Mesenchymal stem cell (in vitro differentiated cells and primary cell): ENCODE measurements around the gene ANO10.

Experiments
- DNase-seq: peaks from one replicate; pipeline ENCODE4 v3.0.0-alpha.2; 2013
- H2AFZ ChIP-seq: one replicate; pipeline ENCODE4 v1.6.1; 2013; ENCODE audit warnings: low read depth, mild to moderate bottlenecking, control low read depth, inconsistent platforms, low read length, moderate library complexity
- H2AK5ac ChIP-seq: 2 replicates; pipeline ENCODE4 v1.6.1; 2013; ENCODE audit warnings: low read length, moderate library complexity, mild to moderate bottlenecking, inconsistent platforms; ENCODE audit not compliant: severe bottlenecking
- H2BK120ac ChIP-seq: one replicate; pipeline ENCODE4 v1.6.1; 2013; ENCODE audit warnings: low read depth, mild to moderate bottlenecking, inconsistent platforms, low read length, moderate library complexity
- H2BK12ac ChIP-seq, 2 experiments: one replicate each; pipeline ENCODE4 v1.6.1; 2013; ENCODE audit warnings: inconsistent platforms in 2 of 2, low read length in 2 of 2, mild to moderate bottlenecking in 2 of 2, moderate library complexity in 2 of 2, control low read depth in 1 of 2
- H2BK15ac ChIP-seq: one replicate; pipeline ENCODE4 v1.6.1; 2013; ENCODE audit warnings: mild to moderate bottlenecking, low read depth, inconsistent platforms; ENCODE audit not compliant: poor library complexity, severe bottlenecking
- H2BK5ac ChIP-seq: 2 replicates; pipeline ENCODE4 v1.6.1; 2013; ENCODE audit warnings: low read depth, mild to moderate bottlenecking, low read length, control low read depth, inconsistent platforms; ENCODE audit not compliant: poor library complexity, severe bottlenecking
- H3K14ac ChIP-seq, 2 experiments: one replicate each; pipeline ENCODE4 v1.6.1; 2013; ENCODE audit warnings: inconsistent platforms in 2 of 2, low read length in 2 of 2, control low read depth in 1 of 2, mild to moderate bottlenecking in 1 of 2, moderate library complexity in 1 of 2
- H3K18ac ChIP-seq, 2 experiments: one replicate each; pipeline ENCODE4 v1.6.1; 2013; ENCODE audit warnings: inconsistent platforms in 2 of 2, low read length in 2 of 2, control low read depth in 1 of 2, low read depth in 1 of 2, mild to moderate bottlenecking in 1 of 2
- H3K23ac ChIP-seq, 2 experiments: one replicate each; pipeline ENCODE4 v1.6.1; 2013; ENCODE audit warnings: inconsistent platforms in 2 of 2, low read length in 2 of 2, mild to moderate bottlenecking in 2 of 2, moderate library complexity in 2 of 2, control low read depth in 1 of 2
- H3K27ac ChIP-seq: 2 replicates; pipeline ENCODE4 v1.5.1; 2013; ENCODE audit warnings: mild to moderate bottlenecking, moderate library complexity, low read length, control low read depth, inconsistent platforms; ENCODE audit not compliant: poor library complexity, severe bottlenecking
- H3K27me3 ChIP-seq, 2 experiments: 2 replicates each; pipeline versions ENCODE4 v1.6.1 to v1.7.0; 2013; ENCODE audit warnings: low read length in 2 of 2, mild to moderate bottlenecking in 2 of 2, moderate library complexity in 2 of 2, control low read depth in 1 of 2, inconsistent platforms in 1 of 2; ENCODE audit not compliant: control insufficient read depth in 1 of 2, insufficient read depth in 1 of 2
- H3K36me3 ChIP-seq, 2 experiments: 2 replicates each; pipeline versions ENCODE4 v1.6.1 to v1.7.0; 2013; ENCODE audit warnings: low read length in 2 of 2, control low read depth in 1 of 2, inconsistent platforms in 1 of 2, low read depth in 1 of 2, mild to moderate bottlenecking in 1 of 2; ENCODE audit not compliant: insufficient read depth in 2 of 2, control insufficient read depth in 1 of 2
- H3K4ac ChIP-seq, 2 experiments: one replicate each; pipeline ENCODE4 v1.6.1; 2013; ENCODE audit warnings: inconsistent platforms in 2 of 2, low read length in 2 of 2, mild to moderate bottlenecking in 2 of 2, moderate library complexity in 2 of 2, control low read depth in 1 of 2, low read depth in 1 of 2
- H3K4me1 ChIP-seq: 2 replicates; pipeline ENCODE4 v1.6.1; 2013; ENCODE audit warnings: low read depth, low read length, control low read depth; ENCODE audit not compliant: control insufficient read depth, insufficient read depth
- H3K4me2 ChIP-seq: 2 replicates; pipeline ENCODE4 v1.6.1; 2013; ENCODE audit warnings: low read length, mild to moderate bottlenecking, inconsistent platforms; ENCODE audit not compliant: poor library complexity, severe bottlenecking
- H3K4me3 ChIP-seq, 2 experiments: 2 replicates each; pipeline versions ENCODE4 v1.5.1 to v1.7.0; 2013; ENCODE audit warnings: low read length in 2 of 2, mild to moderate bottlenecking in 2 of 2, control low read depth in 1 of 2, low read depth in 1 of 2; ENCODE audit not compliant: insufficient read depth in 1 of 2
- H3K79me1 ChIP-seq: replicated peaks from 2 replicates; pipeline ENCODE4 v1.6.1; 2013; ENCODE audit warnings: mild to moderate bottlenecking, control low read depth, low read length, inconsistent platforms; ENCODE audit not compliant: poor library complexity, severe bottlenecking
- H3K9ac ChIP-seq: 2 replicates; pipeline ENCODE4 v1.7.0; 2013; ENCODE audit warnings: mild to moderate bottlenecking, low read length, moderate library complexity
- H3K9me3 ChIP-seq: 2 replicates; pipeline ENCODE4 v1.7.0; 2013; ENCODE audit warnings: mild to moderate bottlenecking, low read length; ENCODE audit not compliant: control insufficient read depth
- H4K8ac ChIP-seq: one replicate; pipeline ENCODE4 v1.6.1; 2013; ENCODE audit warnings: inconsistent platforms, mild to moderate bottlenecking, low read length, moderate library complexity
- H4K91ac ChIP-seq: one replicate; pipeline ENCODE4 v1.6.1; 2013; ENCODE audit warnings: mild to moderate bottlenecking, low read length, inconsistent platforms
- WGBS: methylation state at CpG from one replicate; pipeline ENCODE4 v1.1.7; 2013; ENCODE audit warnings: mixed read lengths; 5-methylcytosine and 5-hydroxymethylcytosine counted together

The ANO10 gene

DNA sequence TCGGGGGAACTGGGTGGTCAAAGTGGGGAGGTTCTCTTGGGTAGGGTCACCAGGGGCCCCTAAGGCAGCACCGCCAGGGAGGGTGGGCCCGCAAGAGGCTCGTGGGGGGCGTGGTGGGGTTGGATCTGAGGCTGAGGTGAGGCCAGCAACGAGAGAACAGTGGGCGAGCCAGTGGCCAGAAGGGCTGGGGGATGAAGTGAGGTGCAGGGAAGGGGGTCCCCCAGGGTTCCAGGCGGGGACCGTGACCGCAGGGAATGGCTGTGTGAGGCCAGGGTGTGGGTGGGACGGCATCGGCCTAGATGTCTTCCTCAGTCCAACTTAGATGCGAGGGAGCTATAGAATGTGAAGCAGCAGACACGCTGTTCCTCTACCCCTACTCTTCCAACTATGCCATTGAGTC lies 257.3 kb downstream of the ANO10 start:
- H2BK12ac ChIP-seq = no peak overlapping the region
- no peak overlapping the region for H3K18ac ChIP-seq
- H3K4me3 ChIP-seq = no peak overlapping the region
- H2AK5ac ChIP-seq = no peak overlapping the region
- no peak for DNase-seq
- H2BK15ac ChIP-seq = peak overlapping the region; percentile 20
- H2AFZ ChIP-seq = no peak overlapping the region
- H3K4me1 ChIP-seq = peaks cover 2% of the 10 kb centered on the region
- no peak overlapping the region for H3K23ac ChIP-seq
- no peak overlapping the region for H3K4ac ChIP-seq
- peak overlapping the region; percentile 45 for H4K91ac ChIP-seq
- H4K8ac ChIP-seq = no peak overlapping the region
- no peak overlapping the region for H3K14ac ChIP-seq
- no peaks in the 10 kb centered on the region for H3K27me3 ChIP-seq
- H3K9ac ChIP-seq = no peak overlapping the region
- peaks cover 17 to 39% of the 10 kb centered on the region in 2 experiments for H3K36me3 ChIP-seq
- no peak overlapping the region for H3K4me2 ChIP-seq
- H2BK5ac ChIP-seq = no peak overlapping the region
- no peak overlapping the region for H3K27ac ChIP-seq
- H3K9me3 ChIP-seq = no peaks in the 10 kb centered on the region
- no peak overlapping the region for H2BK120ac ChIP-seq
- WGBS = 97% methylated on average over 14 of the region's 14 CpGs
- H3K79me1 ChIP-seq = no peaks in the 10 kb centered on the region

DNA sequence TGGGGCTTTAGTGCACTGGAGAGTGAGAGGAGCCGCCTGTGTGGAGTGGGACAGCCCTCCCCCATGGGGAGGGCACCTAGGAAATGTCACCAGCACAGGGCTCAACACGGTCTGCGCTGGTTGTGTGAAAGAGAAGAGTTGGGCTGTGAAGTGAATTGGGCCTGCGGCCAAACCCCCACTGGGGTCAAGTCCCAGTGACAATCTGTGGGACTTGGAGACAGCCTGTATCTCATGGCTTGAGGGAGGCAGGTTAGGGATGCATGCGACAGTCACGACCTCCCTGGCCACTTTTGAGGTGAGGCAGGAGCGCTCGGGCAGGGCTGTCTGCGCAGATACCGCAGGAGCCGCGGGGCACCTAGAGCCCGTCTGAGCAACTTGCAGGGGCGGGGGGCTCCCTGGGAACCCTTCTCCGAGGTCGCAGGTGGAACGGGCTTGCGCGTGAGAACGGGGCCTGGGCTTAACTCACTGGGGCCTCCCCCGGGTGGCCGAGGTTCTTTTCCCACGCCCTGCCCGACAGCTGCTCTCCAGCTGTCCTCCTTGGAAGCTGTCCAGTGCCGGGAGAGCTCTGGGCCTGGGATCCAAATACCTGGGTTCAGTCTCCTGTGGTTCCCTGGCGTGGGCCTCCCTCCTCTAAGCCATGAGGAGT lies 258.1 kb downstream of the ANO10 start:
- no peak overlapping the region for H3K18ac ChIP-seq
- no peak overlapping the region for H2BK120ac ChIP-seq
- H3K79me1 ChIP-seq = no peaks in the 10 kb centered on the region
- no peak overlapping the region for H4K8ac ChIP-seq
- peak; percentile 68 for DNase-seq
- H3K27ac ChIP-seq = no peak overlapping the region
- H3K27me3 ChIP-seq = no peaks in the 10 kb centered on the region
- H2BK15ac ChIP-seq = no peak overlapping the region
- H2AK5ac ChIP-seq = no peak overlapping the region
- H3K14ac ChIP-seq = no peak overlapping the region
- no peak overlapping the region for H2BK12ac ChIP-seq
- H3K4me1 ChIP-seq = peaks cover 2% of the 10 kb centered on the region
- H2AFZ ChIP-seq = no peak overlapping the region
- H3K4me2 ChIP-seq = no peak overlapping the region
- H3K23ac ChIP-seq = no peak overlapping the region
- H3K4me3 ChIP-seq = no peak overlapping the region
- no peak overlapping the region for H2BK5ac ChIP-seq
- H3K36me3 ChIP-seq = peaks cover 17 to 36% of the 10 kb centered on the region in 2 experiments
- WGBS = 81% methylated on average over 26 of the region's 26 CpGs
- H4K91ac ChIP-seq = no peak overlapping the region
- no peaks in the 10 kb centered on the region for H3K9me3 ChIP-seq
- H3K9ac ChIP-seq = no peak overlapping the region
- H3K4ac ChIP-seq = no peak overlapping the region

DNA sequence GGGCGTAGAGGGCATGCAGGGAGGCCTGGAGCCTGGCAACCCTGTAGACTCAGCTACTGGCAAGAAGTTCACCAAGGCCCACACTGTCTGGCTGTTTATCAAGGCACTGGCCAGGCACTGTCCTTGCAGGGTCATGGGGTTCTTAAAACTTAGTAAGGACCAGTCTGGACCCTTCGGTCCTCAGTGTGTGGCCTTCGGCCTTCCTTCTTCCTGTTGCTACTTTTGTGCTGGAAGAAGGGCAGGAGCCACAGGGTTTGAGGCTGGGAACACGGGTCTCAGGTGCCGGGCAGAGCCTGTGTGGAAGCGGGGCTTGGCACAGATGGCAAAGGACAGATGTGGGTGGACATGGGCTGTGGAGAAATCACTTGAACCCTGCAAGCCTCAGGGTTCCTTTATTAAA lies 258.9 kb downstream of the ANO10 start:
- WGBS = 93% methylated on average over 6 of the region's 6 CpGs

DNA sequence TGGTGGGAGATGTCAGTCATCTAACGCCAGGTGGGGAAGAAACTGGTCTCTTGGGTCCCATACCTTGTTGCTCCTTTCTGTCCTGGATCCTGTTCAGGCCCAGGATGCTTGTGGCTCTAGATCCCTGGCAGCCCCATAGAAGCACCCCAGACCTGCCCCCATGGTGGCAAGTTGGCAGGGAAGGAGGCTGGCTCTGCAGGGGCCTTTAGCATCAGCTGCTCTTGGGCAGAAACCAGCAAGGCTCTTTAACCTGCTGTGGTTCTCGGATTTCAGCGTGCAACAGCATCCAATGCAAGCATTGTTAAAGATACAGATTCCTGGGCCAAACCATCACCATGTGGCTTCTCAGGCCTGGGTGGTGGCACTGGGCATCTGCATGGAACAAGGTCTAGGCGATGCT lies 259.6 kb downstream of the ANO10 start:
- H3K4me2 ChIP-seq = no peak overlapping the region
- no peak overlapping the region for H2BK120ac ChIP-seq
- H2BK12ac ChIP-seq = no peak overlapping the region
- no peak overlapping the region for H3K9ac ChIP-seq
- peaks cover 2% of the 10 kb centered on the region for H3K4me1 ChIP-seq
- H3K4me3 ChIP-seq = no peak overlapping the region
- no peak overlapping the region for H3K14ac ChIP-seq
- H3K9me3 ChIP-seq = no peaks in the 10 kb centered on the region
- H3K27ac ChIP-seq = no peak overlapping the region
- H4K91ac ChIP-seq = no peak overlapping the region
- no peaks in the 10 kb centered on the region for H3K27me3 ChIP-seq
- H3K18ac ChIP-seq = no peak overlapping the region
- no peaks in the 10 kb centered on the region for H3K79me1 ChIP-seq
- WGBS = 93% methylated on average over 4 of the region's 4 CpGs
- no peak overlapping the region for H2BK15ac ChIP-seq
- H2BK5ac ChIP-seq = no peak overlapping the region
- DNase-seq = no peak
- H3K23ac ChIP-seq = no peak overlapping the region
- no peak overlapping the region for H2AFZ ChIP-seq
- H2AK5ac ChIP-seq = no peak overlapping the region
- H3K4ac ChIP-seq = no peak overlapping the region
- no peak overlapping the region for H4K8ac ChIP-seq
- peaks cover 17 to 36% of the 10 kb centered on the region in 2 experiments for H3K36me3 ChIP-seq

More for the DNA sequence above, 258.9 kb downstream of the ANO10 start:
- Histone ChIP-seq H3K23ac (no peak overlapping the region), H2BK15ac (no peak overlapping the region), H2AK5ac (no peak overlapping the region), H4K8ac (no peak overlapping the region), H3K4me1 (peaks cover 2% of the 10 kb centered on the region), H3K79me1 (no peaks in the 10 kb centered on the region), H4K91ac (no peak overlapping the region), H3K36me3 (peaks cover 17 to 36% of the 10 kb centered on the region in 2 experiments), H3K4me2 (no peak overlapping the region), H2AFZ (no peak overlapping the region), H2BK120ac (no peak overlapping the region), H3K27me3 (no peaks in the 10 kb centered on the region), H3K18ac (no peak overlapping the region), H3K4ac (no peak overlapping the region), H2BK12ac (no peak overlapping the region), H3K27ac (no peak overlapping the region), H3K9me3 (no peaks in the 10 kb centered on the region), H2BK5ac (no peak overlapping the region), H3K4me3 (no peak overlapping the region), H3K14ac (no peak overlapping the region), H3K9ac (no peak overlapping the region)
- no peak for DNase-seq
